MM.1S (cell line): ENCODE results near the gene CASZ1.

Experiments
- DNase-seq: peaks from one replicate; pipeline ENCODE4 v3.0.0-alpha.2; 2015
- H2AFZ ChIP-seq: fragments of 300-600 bp; sonication (generic); 2 replicates; pipeline ENCODE4 v1.6.0; 2016; ENCODE audit warnings: antibody characterized with exemption, low read length
- H3F3A ChIP-seq: fragments of 300-600 bp; sonication (generic); 2 replicates; pipeline ENCODE4 v1.6.1; 2016; ENCODE audit warnings: mild to moderate bottlenecking, antibody characterized with exemption, low read length, moderate library complexity, mixed read lengths; ENCODE audit not compliant: insufficient read depth
- H3K27ac ChIP-seq: fragments of 300-600 bp; sonication (generic); 2 replicates; pipeline ENCODE4 v1.5.1; 2016; ENCODE audit warnings: mild to moderate bottlenecking, low read length
- H3K27me3 ChIP-seq: fragments of 300-600 bp; sonication (generic); replicated peaks from 2 replicates; pipeline ENCODE4 v1.6.0; 2016; ENCODE audit warnings: low read length; ENCODE audit not compliant: insufficient read depth
- H3K36me3 ChIP-seq: fragments of 300-600 bp; sonication (generic); replicated peaks from 2 replicates; pipeline ENCODE4 v1.6.1; 2016; ENCODE audit warnings: mild to moderate bottlenecking, low read length, mixed read lengths; ENCODE audit not compliant: insufficient read depth
- H3K4me1 ChIP-seq: fragments of 300-600 bp; sonication (generic); 2 replicates; pipeline ENCODE4 v1.6.1; 2016; ENCODE audit warnings: low read length, mixed read lengths
- H3K4me2 ChIP-seq: fragments of 300-600 bp; sonication (generic); 2 replicates; pipeline ENCODE4 v1.6.0; 2016; ENCODE audit warnings: low read depth, low read length
- H3K4me3 ChIP-seq: fragments of 300-600 bp; sonication (generic); 2 replicates; pipeline ENCODE4 v1.5.1; 2016; ENCODE audit warnings: low read length, mixed read lengths
- H3K79me2 ChIP-seq: fragments of 300-600 bp; sonication (generic); 2 replicates; pipeline ENCODE4 v1.6.1; 2016; ENCODE audit warnings: mixed run types, low read length, mixed read lengths
- H3K9ac ChIP-seq: fragments of 300-600 bp; sonication (generic); 2 replicates; pipeline ENCODE4 v1.6.1; 2016; ENCODE audit warnings: low read length, mixed read lengths
- H3K9me2 ChIP-seq: fragments of 300-600 bp; sonication (generic); replicated peaks from 2 replicates; pipeline ENCODE4 v1.6.1; 2016; ENCODE audit warnings: mild to moderate bottlenecking, low read length, mixed read lengths; ENCODE audit not compliant: insufficient read depth
- H3K9me3 ChIP-seq: fragments of 300-600 bp; sonication (generic); replicated peaks from 2 replicates; pipeline ENCODE4 v1.6.1; 2016; ENCODE audit warnings: mild to moderate bottlenecking, low read length, mixed read lengths; ENCODE audit not compliant: insufficient read depth
- H4K20me1 ChIP-seq: fragments of 300-600 bp; sonication (generic); 2 replicates; pipeline ENCODE4 v1.6.1; 2016; ENCODE audit warnings: mild to moderate bottlenecking, low read length, moderate library complexity, mixed read lengths; ENCODE audit not compliant: insufficient read depth
- CTCF ChIP-seq: fragments of 300-600 bp; sonication (generic); IDR thresholded peaks from 2 replicates; pipeline ENCODE4 v1.5.1; 2016; ENCODE audit warnings: antibody characterized with exemption, low read length, mixed read lengths
- EZH2 ChIP-seq: fragments of 300-600 bp; sonication (generic); optimal IDR thresholded peaks from 2 replicates; pipeline ENCODE3; 2017; ENCODE audit warnings: low read depth, mild to moderate bottlenecking, antibody characterized with exemption, low read length, mixed read lengths
- EZH2phosphoT487 ChIP-seq: fragments of 300-600 bp; sonication (generic); IDR thresholded peaks from 2 replicates; pipeline ENCODE4 v1.6.1; 2018; ENCODE audit warnings: antibody characterized with exemption, low read length

Gene CASZ1

GRCh38 chr1:10632691-10633090 is 163.8 kb downstream of the CASZ1 start:
- DNase-seq: no peak
- H3K9ac ChIP-seq: no peak overlapping the region
- TF ChIP-seq EZH2phosphoT487 (no peak), CTCF (no peak), EZH2 (no peak)
- no peak overlapping the region for H2AFZ ChIP-seq
- H3K27me3 ChIP-seq: peaks cover 9% of the 10 kb centered on the region
- H3K9me2 ChIP-seq: no peaks in the 10 kb centered on the region
- no peak overlapping the region for H3K4me3 ChIP-seq
- H3K4me2 ChIP-seq: no peak overlapping the region
- H3K9me3 ChIP-seq: no peaks in the 10 kb centered on the region
- H3F3A ChIP-seq: no peaks in the 10 kb centered on the region
- H3K36me3 ChIP-seq: no peaks in the 10 kb centered on the region
- no peaks in the 10 kb centered on the region for H3K4me1 ChIP-seq
- no peak overlapping the region for H3K27ac ChIP-seq
- no peaks in the 10 kb centered on the region for H4K20me1 ChIP-seq
- no peaks in the 10 kb centered on the region for H3K79me2 ChIP-seq

GRCh38 chr1:10631811-10632593 is 164.4 kb downstream of the CASZ1 start:
- no peaks in the 10 kb centered on the region for H3K79me2 ChIP-seq
- no peak for DNase-seq
- peaks cover 3% of the 10 kb centered on the region for H3K27me3 ChIP-seq
- no peak overlapping the region for H3K27ac ChIP-seq
- no peak overlapping the region for H2AFZ ChIP-seq
- TF ChIP-seq CTCF (no peak), EZH2 (no peak), EZH2phosphoT487 (no peak)
- no peak overlapping the region for H3K4me2 ChIP-seq
- H3K9me2 ChIP-seq: no peaks in the 10 kb centered on the region
- no peaks in the 10 kb centered on the region for H3K36me3 ChIP-seq
- H3K9ac ChIP-seq: no peak overlapping the region
- H3K4me3 ChIP-seq: no peak overlapping the region
- H4K20me1 ChIP-seq: no peaks in the 10 kb centered on the region
- no peaks in the 10 kb centered on the region for H3K4me1 ChIP-seq
- no peaks in the 10 kb centered on the region for H3F3A ChIP-seq
- H3K9me3 ChIP-seq: no peaks in the 10 kb centered on the region

- Histone ChIP-seq H3K4me2 (no peak overlapping the region), H3K4me1 (no peaks in the 10 kb centered on the region), H2AFZ (no peak overlapping the region), H3K9me3 (no peaks in the 10 kb centered on the region), H3F3A (no peaks in the 10 kb centered on the region), H3K9me2 (no peaks in the 10 kb centered on the region), H3K36me3 (no peaks in the 10 kb centered on the region), H3K27ac (no peak overlapping the region), H3K27me3 (no peaks in the 10 kb centered on the region; the same call in 1 of the 2 replicates), H3K79me2 (no peaks in the 10 kb centered on the region), H3K4me3 (no peak overlapping the region), H3K9ac (no peak overlapping the region), H4K20me1 (no peaks in the 10 kb centered on the region)
- DNase-seq: no peak
- TF ChIP-seq EZH2: no peak
- TF ChIP-seq EZH2phosphoT487: no peak
- TF ChIP-seq CTCF: no peak
Measured at GRCh38 chr1:10631121-10631810, 165.2 kb downstream of the CASZ1 start.
